Kidney epithelial cell (primary cell): ENCODE results near the gene SPG7. TPM values are rescaled to one million over a fixed set of nuclear protein-coding genes. Genes with fewer than 3 reads are reported as not detected.
A peak's percentile ranks its signal among the peaks of the same experiment; 100 is the strongest.

Experiments
- DNase-seq: peaks from one replicate; pipeline ENCODE4 v3.0.0-alpha.2; 2010; ENCODE audit warnings: low read depth
- H3K27me3 ChIP-seq: 2 replicates; pipeline ENCODE4 v1.6.0; 2011; ENCODE audit warnings: low read length; ENCODE audit not compliant: control insufficient read depth, insufficient read depth
- H3K36me3 ChIP-seq: 2 replicates; pipeline ENCODE4 v1.5.1; 2011; ENCODE audit warnings: low read length; ENCODE audit not compliant: control insufficient read depth, insufficient read depth
- H3K4me3 ChIP-seq: 2 replicates; pipeline ENCODE4 v1.5.1; 2011; ENCODE audit warnings: low read depth, mild to moderate bottlenecking, control low read depth, low read length
- total RNA-seq: library from RNA; depleted of rRNA; stranded (reverse); fragments of >200 nt; gene quantifications from 2 replicates; pipeline ENCODE4 v1.2.3, GENCODE V29; 2015
- TF ChIP-seq, protein P1 (sequence below): IDR thresholded peaks from 2 replicates; pipeline ENCODE4 v1.5.1; 2011; ENCODE audit warnings: mild to moderate bottlenecking, moderate library complexity, low read length, control low read depth, inconsistent platforms; ENCODE audit not compliant: insufficient read depth, poor library complexity, severe bottlenecking

SPG7 gene
- total RNA-seq, 1 donor from 2014 or later: 144 TPM

DNA sequence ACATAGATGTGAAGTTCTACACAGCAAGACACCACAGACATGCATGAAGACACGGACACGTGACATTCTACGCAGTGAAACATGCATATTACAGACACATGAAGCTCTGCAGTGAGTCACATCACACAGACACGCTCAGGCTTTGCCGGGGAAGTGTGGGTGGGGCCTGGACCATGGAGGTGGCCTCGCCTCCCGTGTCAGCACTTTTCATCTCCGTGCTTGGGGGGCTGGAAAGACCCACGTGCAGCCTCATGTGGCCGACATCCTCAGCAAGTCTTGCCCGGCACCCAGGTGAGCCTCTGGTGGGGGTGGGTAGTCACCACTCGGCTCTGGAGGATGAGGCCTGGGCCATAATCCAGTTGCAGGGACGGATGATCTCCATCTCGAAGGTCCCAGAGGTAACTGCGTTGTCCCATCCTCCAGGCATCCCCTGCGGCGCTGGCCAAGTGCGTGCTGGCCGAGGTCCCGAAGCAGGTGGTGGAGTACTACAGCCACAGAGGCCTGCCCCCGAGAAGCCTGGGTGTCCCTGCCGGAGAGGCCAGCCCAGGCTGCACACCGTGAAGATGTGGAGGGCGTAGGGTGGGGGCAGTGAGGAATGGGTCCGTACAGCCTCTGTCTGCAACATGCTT, 88.0 kb downstream of the SPG7 start:
- no peaks in the 10 kb centered on the region for H3K27me3 ChIP-seq
- no peaks in the 10 kb centered on the region for H3K36me3 ChIP-seq
- no peak for DNase-seq
- H3K4me3 ChIP-seq: no peak overlapping the region
- TF ChIP-seq, protein P1, sequence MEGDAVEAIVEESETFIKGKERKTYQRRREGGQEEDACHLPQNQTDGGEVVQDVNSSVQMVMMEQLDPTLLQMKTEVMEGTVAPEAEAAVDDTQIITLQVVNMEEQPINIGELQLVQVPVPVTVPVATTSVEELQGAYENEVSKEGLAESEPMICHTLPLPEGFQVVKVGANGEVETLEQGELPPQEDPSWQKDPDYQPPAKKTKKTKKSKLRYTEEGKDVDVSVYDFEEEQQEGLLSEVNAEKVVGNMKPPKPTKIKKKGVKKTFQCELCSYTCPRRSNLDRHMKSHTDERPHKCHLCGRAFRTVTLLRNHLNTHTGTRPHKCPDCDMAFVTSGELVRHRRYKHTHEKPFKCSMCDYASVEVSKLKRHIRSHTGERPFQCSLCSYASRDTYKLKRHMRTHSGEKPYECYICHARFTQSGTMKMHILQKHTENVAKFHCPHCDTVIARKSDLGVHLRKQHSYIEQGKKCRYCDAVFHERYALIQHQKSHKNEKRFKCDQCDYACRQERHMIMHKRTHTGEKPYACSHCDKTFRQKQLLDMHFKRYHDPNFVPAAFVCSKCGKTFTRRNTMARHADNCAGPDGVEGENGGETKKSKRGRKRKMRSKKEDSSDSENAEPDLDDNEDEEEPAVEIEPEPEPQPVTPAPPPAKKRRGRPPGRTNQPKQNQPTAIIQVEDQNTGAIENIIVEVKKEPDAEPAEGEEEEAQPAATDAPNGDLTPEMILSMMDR: no peak

DNA sequence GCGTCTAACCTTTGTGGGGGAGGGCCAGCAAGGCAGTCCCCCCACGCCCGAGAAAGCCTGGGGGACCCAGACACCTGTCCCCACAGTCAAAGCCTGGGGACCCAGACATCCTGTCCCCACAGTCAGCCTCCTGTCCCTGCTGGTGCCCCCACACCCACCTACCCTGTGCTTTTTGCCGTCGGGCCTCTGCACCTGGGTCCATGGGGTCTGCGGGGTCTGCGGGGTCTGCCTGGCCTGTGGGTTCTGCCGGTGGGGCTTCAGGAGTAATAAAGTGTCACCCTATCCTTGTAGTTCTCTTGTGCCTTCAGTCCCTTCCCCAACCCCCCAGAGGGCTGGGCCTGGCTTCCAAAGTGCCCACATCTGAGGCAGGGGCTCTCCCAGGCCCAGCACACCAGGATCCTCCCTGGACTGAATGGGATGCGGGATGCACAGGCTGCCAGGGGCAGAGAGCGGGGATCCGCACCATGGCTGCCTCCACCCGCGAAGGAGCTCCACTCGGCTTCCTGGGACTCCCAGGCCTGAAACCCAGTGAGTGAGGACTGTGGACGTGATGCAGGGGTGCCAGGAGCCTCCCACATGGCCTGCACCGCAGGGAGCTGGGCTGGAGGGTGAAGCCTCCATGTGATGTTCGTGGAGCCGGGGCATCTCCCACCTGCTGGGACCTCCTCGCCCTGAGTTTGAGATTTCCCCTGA, 88.9 kb downstream of the SPG7 start:
- Histone ChIP-seq H3K4me3 (no peak overlapping the region), H3K27me3 (no peaks in the 10 kb centered on the region), H3K36me3 (no peaks in the 10 kb centered on the region)
- no peak for DNase-seq
- TF ChIP-seq, protein P1: no peak

DNA sequence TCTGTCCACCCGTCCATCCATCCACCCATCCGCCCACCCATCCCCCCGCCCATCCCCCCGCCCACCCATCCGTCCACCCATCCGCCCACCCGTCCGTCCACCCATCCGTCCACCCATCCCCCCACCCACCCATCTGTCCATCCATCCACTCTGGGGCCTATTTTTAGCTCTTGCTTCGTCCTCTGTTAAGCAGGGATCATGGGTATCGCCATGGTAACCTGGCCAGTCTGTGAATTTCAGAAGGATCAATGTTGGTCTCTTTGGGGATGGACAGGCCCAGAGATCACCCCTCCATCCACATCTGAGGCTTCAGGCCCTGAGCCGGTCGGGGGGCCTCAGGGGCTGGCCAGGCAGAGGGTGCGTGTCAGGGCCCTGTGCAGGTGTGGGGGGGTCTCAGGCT, 90.0 kb downstream of the SPG7 start:
- no peak for DNase-seq
- TF ChIP-seq, protein P1: no peak
- H3K36me3 ChIP-seq: no peaks in the 10 kb centered on the region
- H3K4me3 ChIP-seq: no peak overlapping the region
- H3K27me3 ChIP-seq: no peaks in the 10 kb centered on the region

DNA sequence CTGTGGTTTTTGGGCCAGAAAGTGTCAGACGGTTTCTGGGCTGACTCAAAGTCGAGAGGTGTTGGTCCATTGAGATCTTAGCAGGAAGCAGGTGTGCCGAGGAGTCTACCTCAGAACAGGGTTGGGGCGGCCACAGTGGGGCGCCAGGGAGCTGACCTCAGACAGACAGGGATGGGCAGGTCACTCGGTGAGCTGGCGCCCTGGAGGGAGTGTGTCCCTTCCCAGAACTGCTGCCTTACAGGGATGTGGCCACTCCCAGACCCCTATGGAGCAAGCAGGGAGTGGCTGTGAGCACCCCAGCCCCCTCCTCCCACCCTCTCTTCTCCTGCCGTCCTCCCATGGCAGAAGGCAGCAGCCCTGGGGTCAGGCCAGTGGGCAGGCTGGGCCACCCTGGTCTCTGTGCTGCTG, 91.3 kb downstream of the SPG7 start:
- no peak for DNase-seq
- TF ChIP-seq, protein P1: peak; percentile 64
- H3K4me3 ChIP-seq: no peak overlapping the region
- no peaks in the 10 kb centered on the region for H3K36me3 ChIP-seq
- H3K27me3 ChIP-seq: no peaks in the 10 kb centered on the region

DNA sequence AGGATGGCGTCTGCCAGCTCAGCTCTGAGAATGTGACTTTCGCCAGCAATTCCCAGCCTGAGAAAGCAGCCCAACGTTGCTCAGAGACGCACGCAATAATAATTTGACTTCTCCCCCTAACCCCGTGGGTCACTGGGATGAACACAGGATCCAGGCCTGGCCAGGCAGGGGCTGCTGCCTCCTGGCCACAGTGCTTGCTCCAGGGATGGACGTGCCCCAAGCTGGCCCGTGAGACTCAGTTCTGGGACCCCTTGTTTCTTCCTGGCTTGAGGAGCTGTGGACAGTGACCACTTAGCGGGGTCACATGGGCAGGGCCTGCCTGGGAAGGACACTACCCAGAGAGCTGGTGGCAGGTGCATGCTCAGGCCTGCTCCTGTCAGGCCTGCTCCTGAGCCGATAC, 91.7 kb downstream of the SPG7 start:
- DNase-seq: no peak
- TF ChIP-seq, protein P1: no peak

More for the DNA sequence above, 91.7 kb downstream of the SPG7 start:
- Histone ChIP-seq H3K27me3 (no peaks in the 10 kb centered on the region), H3K4me3 (no peak overlapping the region), H3K36me3 (no peaks in the 10 kb centered on the region)
